GM23338 (cell line): ENCODE measurements around the gene PTPRN2. TPM values are rescaled to one million over a fixed set of nuclear protein-coding genes. Genes with fewer than 3 reads are reported as not detected.

Source experiments
- ATAC-seq: fragments of 200-7000 bp; cut with Tn5 transposase; 3 replicates; pipeline ENCODE4 v1.9.1; 2020
- DNase-seq: peaks from one replicate; pipeline ENCODE4 v3.0.0-alpha.2; 2015; ENCODE audit warnings: low spot score
- H2AFZ ChIP-seq: fragments of 200-600 bp; sonication (generic); 2 replicates; pipeline ENCODE4 v1.8.0; 2016; ENCODE audit warnings: antibody characterized with exemption, mild to moderate bottlenecking, moderate library complexity
- H3F3A ChIP-seq: fragments of 200-600 bp; sonication (generic); replicated peaks from 2 replicates; pipeline ENCODE4 v1.8.0; 2017; ENCODE audit warnings: antibody characterized with exemption, mixed run types, low read depth
- H3K27ac ChIP-seq: fragments of 200-600 bp; sonication (generic); 2 replicates; pipeline ENCODE4 v1.6.1; 2016; ENCODE audit warnings: low read depth
- H3K27me3 ChIP-seq: fragments of 200-600 bp; sonication (generic); 2 replicates; pipeline ENCODE4 v1.8.0; 2016; ENCODE audit warnings: mild to moderate bottlenecking, mixed run types, moderate library complexity; ENCODE audit not compliant: insufficient read depth
- H3K36me3 ChIP-seq: fragments of 200-600 bp; sonication (generic); 2 replicates; pipeline ENCODE4 v1.8.0; 2016; ENCODE audit warnings: mild to moderate bottlenecking; ENCODE audit not compliant: insufficient read depth
- H3K4me1 ChIP-seq: fragments of 200-600 bp; sonication (generic); 2 replicates; pipeline ENCODE4 v1.8.0; 2016; ENCODE audit warnings: mild to moderate bottlenecking, moderate library complexity; ENCODE audit not compliant: insufficient read depth
- H3K4me2 ChIP-seq: fragments of 200-600 bp; sonication (generic); 2 replicates; pipeline ENCODE4 v1.7.1; 2017; ENCODE audit warnings: mixed run types
- H3K4me3 ChIP-seq: fragments of 200-600 bp; sonication (generic); 2 replicates; pipeline ENCODE4 v1.6.1; 2016; ENCODE audit warnings: mixed run types
- H3K79me2 ChIP-seq: fragments of 200-600 bp; sonication (generic); replicated peaks from 2 replicates; pipeline ENCODE4 v1.8.0; 2017; ENCODE audit warnings: mild to moderate bottlenecking; ENCODE audit not compliant: insufficient read depth
- H3K9me2 ChIP-seq: fragments of 200-600 bp; sonication (generic); 2 replicates; pipeline ENCODE4 v1.8.0; 2017; ENCODE audit not compliant: insufficient read depth
- H4K20me1 ChIP-seq: fragments of 200-600 bp; sonication (generic); replicated peaks from 2 replicates; pipeline ENCODE4 v1.8.0; 2017; ENCODE audit warnings: mild to moderate bottlenecking; ENCODE audit not compliant: insufficient read depth
- H3K27ac Mint-ChIP-seq: 2 replicates; pipeline ENCODE4 v1.8.0; 2020; ENCODE audit warnings: inconsistent platforms, mild to moderate bottlenecking, moderate library complexity, mixed read lengths
- H3K27me3 Mint-ChIP-seq: 3 replicates; pipeline ENCODE4 v1.8.0; 2022; ENCODE audit warnings: low read depth, mild to moderate bottlenecking, moderate library complexity, mixed read lengths, inconsistent platforms; ENCODE audit not compliant: insufficient read depth, poor library complexity
- H3K36me3 Mint-ChIP-seq: 3 replicates; pipeline ENCODE4 v1.8.0; 2021; ENCODE audit warnings: low read depth, mild to moderate bottlenecking, inconsistent platforms, moderate library complexity, mixed read lengths
- H3K4me1 Mint-ChIP-seq: 3 replicates; pipeline ENCODE4 v1.8.0; 2020; ENCODE audit warnings: mild to moderate bottlenecking, inconsistent platforms, mixed read lengths
- H3K4me3 Mint-ChIP-seq: 3 replicates; pipeline ENCODE4 v1.8.0; 2021; ENCODE audit warnings: moderate library complexity, mild to moderate bottlenecking, inconsistent platforms, mixed read lengths
- H3K9me3 Mint-ChIP-seq: 3 replicates; pipeline ENCODE4 v1.8.0; 2020; ENCODE audit warnings: moderate library complexity, mild to moderate bottlenecking, inconsistent platforms, mixed read lengths
- CREB1 ChIP-seq: fragments of 250-450 bp; sonication (Bioruptor Pico); IDR thresholded peaks from 2 replicates; pipeline ENCODE4 v1.5.0; 2020; ENCODE audit warnings: low read depth, mild to moderate bottlenecking, moderate library complexity
- NANOG ChIP-seq: IDR thresholded peaks from 2 replicates; pipeline ENCODE4 v1.6.1; 2016; ENCODE audit warnings: antibody characterized with exemption, borderline replicate concordance
- STAT1 ChIP-seq: IDR thresholded peaks from one replicate; pipeline ENCODE4 v1.6.1; 2016; ENCODE audit warnings: antibody characterized with exemption; ENCODE audit not compliant: unreplicated experiment
- polyA plus RNA-seq: library from polyadenylated mRNA; unstranded; fragments of >200 nt; fragmentation: Nextera tagmentation; extraction: Ambion mirVana; gene quantifications from 2 replicates; pipeline ENCODE4 v1.2.1, GENCODE V29; 2016
- total RNA-seq: library from RNA; depleted of rRNA; stranded (reverse); fragments of >200 nt; shearing (Covaris generic); gene quantifications from 2 replicates; pipeline ENCODE4 v1.2.3, GENCODE V29; 2014
- TF ChIP-seq, protein P1 (sequence below): fragments of 250-450 bp; sonication (Bioruptor Pico); IDR thresholded peaks from 2 replicates; pipeline ENCODE4 v1.5.0; 2020; ENCODE audit warnings: mild to moderate bottlenecking, moderate library complexity
- TF ChIP-seq, protein P2 (sequence below): IDR thresholded peaks from 2 replicates; pipeline ENCODE4 v1.6.1; 2016; ENCODE audit warnings: antibody characterized with exemption

PTPRN2 gene
- total and polyA plus RNA-seq, 2 experiments from 2014 or later = 0.87 to 4.0 TPM

DNA sequence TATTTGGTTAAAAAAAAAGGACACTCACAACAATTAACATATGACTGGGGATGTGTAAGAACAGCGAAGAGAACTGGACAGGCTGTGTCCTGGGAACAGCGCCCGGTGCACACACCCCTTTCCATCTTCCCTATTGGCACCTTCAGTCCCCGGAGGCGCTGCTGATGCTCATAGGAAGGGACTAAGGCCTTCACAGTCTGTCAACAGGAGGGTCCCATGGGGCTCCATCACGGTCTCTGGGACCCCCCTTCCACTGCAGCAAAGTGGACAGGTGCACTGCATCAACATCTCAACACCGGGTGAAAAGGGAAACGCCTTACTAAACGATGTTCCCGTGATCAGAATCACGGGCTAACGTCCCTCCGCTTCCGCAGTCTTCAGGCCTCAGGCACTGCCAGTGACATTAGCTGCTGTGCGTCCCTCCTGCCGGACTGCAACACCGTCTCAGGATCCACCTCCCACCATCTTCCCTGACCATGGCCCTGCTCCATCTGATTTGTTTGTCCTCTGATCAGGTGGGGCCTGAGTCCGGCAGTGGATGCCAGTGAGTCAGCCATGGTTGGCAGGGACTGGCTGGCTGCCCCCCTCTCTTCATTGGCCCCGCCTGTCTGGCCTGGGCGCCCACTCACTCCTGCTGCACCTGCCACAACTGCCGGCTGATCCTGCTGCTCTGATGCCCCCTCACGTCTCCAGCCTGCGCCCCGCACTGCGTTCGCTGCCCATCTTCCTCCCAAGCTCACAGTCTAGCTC is 636.1 kb downstream of the PTPRN2 start (continued):
- TF ChIP-seq, protein P1, sequence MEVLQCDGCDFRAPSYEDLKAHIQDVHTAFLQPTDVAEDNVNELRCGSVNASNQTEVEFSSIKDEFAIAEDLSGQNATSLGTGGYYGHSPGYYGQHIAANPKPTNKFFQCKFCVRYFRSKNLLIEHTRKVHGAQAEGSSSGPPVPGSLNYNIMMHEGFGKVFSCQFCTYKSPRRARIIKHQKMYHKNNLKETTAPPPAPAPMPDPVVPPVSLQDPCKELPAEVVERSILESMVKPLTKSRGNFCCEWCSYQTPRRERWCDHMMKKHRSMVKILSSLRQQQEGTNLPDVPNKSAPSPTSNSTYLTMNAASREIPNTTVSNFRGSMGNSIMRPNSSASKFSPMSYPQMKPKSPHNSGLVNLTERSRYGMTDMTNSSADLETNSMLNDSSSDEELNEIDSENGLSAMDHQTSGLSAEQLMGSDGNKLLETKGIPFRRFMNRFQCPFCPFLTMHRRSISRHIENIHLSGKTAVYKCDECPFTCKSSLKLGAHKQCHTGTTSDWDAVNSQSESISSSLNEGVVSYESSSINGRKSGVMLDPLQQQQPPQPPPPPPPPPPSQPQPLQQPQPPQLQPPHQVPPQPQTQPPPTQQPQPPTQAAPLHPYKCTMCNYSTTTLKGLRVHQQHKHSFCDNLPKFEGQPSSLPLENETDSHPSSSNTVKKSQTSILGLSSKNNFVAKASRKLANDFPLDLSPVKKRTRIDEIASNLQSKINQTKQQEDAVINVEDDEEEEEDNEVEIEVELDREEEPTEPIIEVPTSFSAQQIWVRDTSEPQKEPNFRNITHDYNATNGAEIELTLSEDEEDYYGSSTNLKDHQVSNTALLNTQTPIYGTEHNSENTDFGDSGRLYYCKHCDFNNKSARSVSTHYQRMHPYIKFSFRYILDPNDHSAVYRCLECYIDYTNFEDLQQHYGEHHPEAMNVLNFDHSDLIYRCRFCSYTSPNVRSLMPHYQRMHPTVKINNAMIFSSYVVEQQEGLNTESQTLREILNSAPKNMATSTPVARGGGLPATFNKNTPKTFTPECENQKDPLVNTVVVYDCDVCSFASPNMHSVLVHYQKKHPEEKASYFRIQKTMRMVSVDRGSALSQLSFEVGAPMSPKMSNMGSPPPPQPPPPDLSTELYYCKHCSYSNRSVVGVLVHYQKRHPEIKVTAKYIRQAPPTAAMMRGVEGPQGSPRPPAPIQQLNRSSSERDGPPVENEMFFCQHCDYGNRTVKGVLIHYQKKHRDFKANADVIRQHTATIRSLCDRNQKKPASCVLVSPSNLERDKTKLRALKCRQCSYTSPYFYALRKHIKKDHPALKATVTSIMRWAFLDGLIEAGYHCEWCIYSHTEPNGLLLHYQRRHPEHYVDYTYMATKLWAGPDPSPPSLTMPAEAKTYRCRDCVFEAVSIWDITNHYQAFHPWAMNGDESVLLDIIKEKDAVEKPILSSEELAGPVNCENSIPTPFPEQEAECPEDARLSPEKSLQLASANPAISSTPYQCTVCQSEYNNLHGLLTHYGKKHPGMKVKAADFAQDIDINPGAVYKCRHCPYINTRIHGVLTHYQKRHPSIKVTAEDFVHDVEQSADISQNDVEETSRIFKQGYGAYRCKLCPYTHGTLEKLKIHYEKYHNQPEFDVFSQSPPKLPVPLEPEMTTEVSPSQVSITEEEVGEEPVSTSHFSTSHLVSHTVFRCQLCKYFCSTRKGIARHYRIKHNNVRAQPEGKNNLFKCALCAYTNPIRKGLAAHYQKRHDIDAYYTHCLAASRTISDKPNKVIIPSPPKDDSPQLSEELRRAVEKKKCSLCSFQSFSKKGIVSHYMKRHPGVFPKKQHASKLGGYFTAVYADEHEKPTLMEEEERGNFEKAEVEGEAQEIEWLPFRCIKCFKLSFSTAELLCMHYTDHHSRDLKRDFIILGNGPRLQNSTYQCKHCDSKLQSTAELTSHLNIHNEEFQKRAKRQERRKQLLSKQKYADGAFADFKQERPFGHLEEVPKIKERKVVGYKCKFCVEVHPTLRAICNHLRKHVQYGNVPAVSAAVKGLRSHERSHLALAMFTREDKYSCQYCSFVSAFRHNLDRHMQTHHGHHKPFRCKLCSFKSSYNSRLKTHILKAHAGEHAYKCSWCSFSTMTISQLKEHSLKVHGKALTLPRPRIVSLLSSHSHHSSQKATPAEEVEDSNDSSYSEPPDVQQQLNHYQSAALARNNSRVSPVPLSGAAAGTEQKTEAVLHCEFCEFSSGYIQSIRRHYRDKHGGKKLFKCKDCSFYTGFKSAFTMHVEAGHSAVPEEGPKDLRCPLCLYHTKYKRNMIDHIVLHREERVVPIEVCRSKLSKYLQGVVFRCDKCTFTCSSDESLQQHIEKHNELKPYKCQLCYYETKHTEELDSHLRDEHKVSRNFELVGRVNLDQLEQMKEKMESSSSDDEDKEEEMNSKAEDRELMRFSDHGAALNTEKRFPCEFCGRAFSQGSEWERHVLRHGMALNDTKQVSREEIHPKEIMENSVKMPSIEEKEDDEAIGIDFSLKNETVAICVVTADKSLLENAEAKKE (CRISPR knock-in tag) = no peak
- TF ChIP-seq, protein P2, sequence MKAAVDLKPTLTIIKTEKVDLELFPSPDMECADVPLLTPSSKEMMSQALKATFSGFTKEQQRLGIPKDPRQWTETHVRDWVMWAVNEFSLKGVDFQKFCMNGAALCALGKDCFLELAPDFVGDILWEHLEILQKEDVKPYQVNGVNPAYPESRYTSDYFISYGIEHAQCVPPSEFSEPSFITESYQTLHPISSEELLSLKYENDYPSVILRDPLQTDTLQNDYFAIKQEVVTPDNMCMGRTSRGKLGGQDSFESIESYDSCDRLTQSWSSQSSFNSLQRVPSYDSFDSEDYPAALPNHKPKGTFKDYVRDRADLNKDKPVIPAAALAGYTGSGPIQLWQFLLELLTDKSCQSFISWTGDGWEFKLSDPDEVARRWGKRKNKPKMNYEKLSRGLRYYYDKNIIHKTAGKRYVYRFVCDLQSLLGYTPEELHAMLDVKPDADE = no peak
- TF ChIP-seq CREB1 (CRISPR knock-in tag) (no peak), NANOG (no peak), STAT1 (no peak)

DNA sequence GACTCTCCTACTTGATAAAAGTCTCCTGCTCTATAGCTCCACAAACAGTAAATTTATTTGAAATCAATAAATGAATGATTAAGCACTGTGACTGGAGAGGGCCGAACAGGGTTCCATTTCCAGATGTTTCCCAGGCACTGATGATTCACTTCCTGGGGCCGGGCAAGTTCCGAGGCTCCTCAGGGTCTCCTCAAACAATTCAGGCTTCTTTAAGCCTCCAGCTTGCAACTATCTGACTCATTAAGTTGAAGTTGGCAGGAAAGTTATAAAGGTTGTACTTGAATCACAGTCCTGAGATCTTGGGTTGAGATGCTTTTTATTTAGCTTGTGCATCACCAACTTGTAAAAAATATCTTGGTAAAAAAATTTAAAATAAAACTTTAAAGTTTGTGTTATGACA is 637.9 kb downstream of the PTPRN2 start:
- Mint-ChIP-seq H3K27me3 (peaks cover 9% of the 10 kb centered on the region), H3K9me3 (peaks cover 100% of the 10 kb centered on the region), H3K36me3 (peaks cover 58% of the 10 kb centered on the region), H3K27ac (no peak overlapping the region), H3K4me3 (no peak overlapping the region), H3K4me1 (no peaks in the 10 kb centered on the region)
- H3F3A ChIP-seq = no peaks in the 10 kb centered on the region
- no peak overlapping the region for H3K4me2 ChIP-seq
- ATAC-seq (no peak), DNase-seq (no peak)
- no peaks in the 10 kb centered on the region for H3K27me3 ChIP-seq
- no peak overlapping the region for H2AFZ ChIP-seq
- H3K4me1 ChIP-seq = no peaks in the 10 kb centered on the region
- no peaks in the 10 kb centered on the region for H3K79me2 ChIP-seq
- TF ChIP-seq, protein P1 (CRISPR knock-in tag) = no peak
- H3K27ac ChIP-seq = no peak overlapping the region
- no peaks in the 10 kb centered on the region for H3K9me2 ChIP-seq
- no peaks in the 10 kb centered on the region for H3K36me3 ChIP-seq
- H3K4me3 ChIP-seq = no peak overlapping the region
- no peaks in the 10 kb centered on the region for H4K20me1 ChIP-seq
